ENCODE data around the gene ACOT9.
A peak's percentile ranks its signal among the peaks of the same experiment; 100 is the strongest.
"Not testable (repeated sequence)": the region's sequence is repeated elsewhere in the genome, so short reads cannot be mapped to it uniquely, and the experiment has no call there.

Gene ACOT9

DNA sequence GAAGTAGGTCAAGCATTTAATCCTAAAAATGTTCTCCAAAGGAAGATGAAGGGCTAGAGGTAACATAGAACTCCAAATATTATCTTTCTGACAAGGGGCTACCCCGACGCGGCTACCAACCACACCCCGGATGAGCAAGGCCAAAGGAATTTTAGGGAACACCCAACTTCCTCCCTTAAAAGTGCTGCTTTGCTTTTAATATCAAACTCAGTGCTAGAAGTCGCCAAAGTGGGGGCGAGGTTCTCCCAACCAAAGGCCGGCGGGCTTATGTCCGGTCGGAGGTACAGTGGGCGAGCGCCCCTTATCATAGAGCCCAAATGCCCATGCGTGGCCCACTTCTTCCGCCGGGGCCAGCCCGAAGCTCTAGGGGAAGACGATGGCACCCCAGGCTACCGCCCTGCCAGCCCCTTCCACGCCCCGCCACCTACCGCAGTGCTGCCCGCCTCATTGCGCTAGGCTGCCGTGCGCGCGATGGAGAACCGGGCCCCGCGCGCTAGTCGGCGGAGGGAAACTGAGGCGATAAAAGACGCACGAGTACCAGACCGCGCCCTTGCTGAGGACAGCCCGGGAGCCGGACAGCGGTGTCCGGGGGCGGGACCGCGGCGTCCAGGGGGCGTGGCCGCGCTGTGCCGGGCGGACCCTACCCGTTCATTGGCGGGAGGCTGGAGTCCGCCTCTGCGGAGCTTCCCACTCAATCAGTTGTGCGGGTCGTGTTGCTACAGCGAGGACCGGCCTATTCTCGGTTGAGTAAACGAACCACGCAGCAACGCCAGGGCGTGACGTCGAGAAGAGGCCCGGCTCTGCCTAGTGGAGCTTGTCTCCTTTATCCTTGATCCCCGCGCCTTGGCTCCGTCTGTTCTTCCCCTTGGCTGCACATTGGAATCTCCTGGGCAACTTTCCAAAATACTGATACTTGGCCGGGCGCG lies at the start of gene ACOT9:
TSS of gene ACOT9 (minus strand) at position 580 of the 926 bp plus-strand sequence. CDS start at position 448, 132 bp downstream.
- FAIRE-seq = no peak

DNA sequence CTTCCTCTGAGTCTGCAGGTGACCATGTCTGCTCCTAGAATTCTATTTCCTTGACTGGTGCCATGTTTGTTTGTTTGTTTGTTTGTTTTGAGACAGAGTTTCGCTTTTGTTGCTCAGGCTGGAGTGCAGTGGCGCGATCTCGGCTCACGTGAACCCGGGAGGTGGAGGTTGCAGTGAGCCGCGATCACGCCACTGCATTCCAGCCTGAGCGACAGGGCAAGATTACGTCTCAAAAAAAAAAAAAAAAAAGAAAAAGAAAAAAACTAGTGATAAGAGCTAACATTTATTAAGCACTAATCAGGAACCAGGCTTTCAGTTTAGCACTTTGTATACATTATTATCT lies 47.0 kb upstream of the ACOT9 start:
- no peak for FAIRE-seq

DNA sequence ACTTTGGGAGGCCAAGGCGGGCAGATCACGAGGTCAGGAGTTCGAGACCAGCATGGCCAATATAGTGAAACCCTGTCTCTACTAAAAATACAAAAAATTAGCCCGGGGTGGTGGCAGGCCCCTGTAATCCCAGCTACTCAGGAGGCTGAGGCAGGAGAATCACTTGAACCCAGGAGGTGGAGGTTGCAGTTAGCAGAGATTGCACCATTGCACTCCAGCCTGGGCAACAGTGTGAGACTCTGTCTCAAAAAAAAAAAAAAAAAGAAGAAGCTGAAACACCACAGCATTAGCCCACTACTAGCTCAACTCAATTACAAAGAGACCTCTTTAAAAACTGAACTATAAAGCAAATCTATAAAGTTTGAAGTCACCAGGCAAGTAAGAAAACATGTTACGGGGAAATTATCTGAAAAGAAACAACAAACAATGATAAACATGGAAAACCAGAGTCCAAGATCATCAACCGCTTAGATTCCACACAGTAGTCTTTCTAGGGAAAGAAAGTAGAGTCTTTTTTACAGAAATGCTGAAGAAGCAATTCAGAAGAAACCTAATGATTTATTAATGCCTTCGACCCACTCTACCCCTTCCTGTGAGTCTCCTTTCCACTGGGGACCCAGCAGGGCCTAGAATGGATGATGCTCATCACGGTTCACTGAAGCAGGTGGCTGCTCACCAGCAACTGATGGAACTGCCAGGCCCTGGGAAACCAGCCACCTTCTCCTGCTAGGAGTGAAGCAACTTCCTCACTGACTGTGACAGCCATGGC lies 46.5 kb upstream of the ACOT9 start:
- FAIRE-seq = no peak

DNA sequence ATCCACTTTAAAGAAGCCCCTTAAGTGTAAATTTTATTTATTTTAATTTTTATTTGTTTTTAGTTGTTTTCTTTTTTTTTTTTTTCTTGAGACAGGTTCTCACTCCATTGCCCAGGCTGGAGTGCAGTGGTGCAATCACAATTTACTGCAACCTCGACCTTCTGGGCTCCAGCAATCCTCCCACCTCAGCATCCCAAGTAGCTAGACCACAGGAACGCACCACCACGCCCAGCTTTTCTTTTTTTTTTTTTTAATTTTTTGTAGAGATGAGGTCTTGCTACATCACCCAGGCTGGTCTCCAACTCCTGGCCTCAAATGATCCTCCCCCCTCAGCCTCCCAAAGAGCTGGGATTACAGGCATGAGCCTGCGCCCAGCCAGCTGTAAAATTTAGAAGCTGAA lies 45.9 kb upstream of the ACOT9 start:
- peak; percentile 60 for FAIRE-seq

DNA sequence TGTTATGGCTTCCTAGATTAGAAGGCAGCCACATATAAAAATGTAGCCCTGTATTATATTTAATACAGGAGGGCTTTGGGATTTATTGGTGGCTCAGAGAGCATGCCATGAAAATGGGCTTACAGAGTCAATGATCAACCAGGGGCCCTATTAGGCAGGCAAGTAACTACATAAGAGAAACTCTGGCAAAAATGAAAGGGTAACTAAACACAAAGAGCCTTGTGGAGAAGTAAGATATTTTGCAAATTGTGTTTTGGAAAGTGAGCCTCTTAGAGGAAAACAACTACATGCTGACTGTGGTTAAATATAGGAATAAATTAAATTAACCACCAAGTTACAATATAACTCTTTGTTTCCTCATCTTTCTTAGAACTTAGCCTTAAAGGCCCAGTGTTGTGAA lies 45.4 kb upstream of the ACOT9 start:
- FAIRE-seq = no peak

- FAIRE-seq = no peak
Observed at GRCh38 chrX:23787745-23788118, 44.7 kb upstream of the ACOT9 start.

DNA sequence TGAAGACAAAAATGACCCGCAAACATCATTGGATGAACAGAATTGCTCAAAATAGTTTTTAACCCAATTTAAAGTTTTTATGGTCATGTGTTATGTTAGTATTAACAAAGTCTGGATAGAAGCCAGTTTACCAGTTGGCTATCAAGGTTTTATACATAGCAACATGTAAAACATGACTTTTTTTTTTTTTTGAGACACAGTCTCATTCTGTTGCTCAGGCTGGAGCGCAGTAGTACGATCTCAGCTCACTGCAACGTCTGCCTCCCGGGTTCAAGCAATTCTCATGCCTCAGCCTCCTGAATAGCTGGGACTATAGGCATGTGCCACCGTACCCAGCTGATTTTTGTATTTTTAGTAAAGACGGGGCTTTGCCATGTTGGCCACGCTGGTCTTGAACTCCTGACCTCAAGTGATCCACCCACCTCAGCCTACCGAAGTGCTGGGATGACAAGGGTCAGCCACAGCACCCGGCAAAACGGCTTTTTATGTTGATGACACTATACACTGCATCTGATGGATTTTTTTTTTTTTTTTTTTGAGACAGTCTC lies 43.3 kb upstream of the ACOT9 start:
- FAIRE-seq = no peak

- FAIRE-seq = no peak
Observed at GRCh38 chrX:23785580-23785979, 42.5 kb upstream of the ACOT9 start.

GRCh38 chrX:23784470-23785331 lies 41.6 kb upstream of the ACOT9 start:
- FAIRE-seq = no peak

DNA sequence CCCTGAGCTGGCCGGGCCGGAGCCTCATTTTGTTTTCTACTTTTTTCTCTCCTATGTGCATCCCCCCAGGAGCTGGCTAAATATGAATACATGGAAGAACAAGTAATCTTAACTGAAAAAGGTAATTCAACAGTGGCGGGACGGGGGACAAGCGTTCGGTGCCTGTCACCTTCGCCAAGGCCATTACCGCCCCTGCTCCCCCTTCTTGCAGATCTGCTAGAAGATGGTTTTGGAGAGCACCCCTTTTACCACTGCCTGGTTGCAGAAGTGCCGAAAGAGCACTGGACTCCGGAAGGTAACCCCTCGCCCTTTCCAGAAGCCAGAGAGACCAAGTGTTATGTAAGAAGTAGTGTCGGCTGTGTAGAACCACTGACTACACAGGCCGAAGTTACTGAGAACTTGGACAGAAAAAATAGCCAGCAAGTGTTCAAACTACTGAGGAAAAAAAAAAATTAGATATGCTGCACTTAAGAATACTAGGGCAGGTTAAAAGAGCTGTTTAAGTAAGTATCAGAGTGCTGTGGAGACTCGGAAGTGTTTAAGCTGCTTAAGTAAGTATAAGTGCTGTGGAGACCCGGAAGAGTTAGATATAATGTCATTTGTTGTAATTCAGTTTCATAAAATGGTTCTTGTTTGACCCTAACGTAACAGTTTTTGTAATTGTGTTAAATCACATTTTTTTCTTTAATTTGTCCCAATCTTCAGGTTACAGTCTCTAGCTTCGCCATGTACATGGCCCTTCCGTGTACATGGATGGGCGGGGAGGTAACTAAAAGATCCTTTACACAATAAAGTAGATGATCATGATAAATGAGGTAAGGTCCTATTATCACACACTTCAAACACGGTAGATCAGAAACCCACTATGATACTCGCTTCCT lies 40.8 kb upstream of the ACOT9 start:
- FAIRE-seq = no peak

DNA sequence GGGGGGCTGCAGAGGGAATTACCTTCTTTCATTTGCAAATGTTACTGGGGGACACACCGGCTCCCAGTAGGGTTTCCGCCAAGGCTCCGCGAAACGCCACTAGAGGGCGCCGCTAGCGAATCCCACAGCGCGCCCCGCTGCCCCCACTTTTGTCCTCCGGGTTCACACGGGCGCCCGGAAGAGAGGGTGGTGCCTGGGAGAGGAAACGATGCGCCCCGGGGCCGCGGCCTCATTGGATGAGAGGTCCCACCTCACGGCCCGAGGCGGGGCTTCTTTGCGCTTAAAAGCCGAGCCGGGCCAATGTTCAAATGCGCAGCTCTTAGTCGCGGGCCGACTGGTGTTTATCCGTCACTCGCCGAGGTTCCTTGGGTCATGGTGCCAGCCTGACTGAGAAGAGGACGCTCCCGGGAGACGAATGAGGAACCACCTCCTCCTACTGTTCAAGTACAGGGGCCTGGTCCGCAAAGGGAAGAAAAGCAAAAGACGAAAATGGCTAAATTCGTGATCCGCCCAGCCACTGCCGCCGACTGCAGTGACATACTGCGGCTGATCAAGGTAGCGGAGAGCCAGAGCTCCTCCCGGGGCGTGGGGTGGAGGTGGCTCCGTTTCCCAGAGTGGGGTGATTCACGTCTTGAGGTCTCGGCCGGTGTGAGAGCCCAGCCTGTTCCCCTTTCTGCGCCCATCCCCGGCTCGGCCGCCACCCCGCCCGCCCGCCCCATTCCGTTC lies 40.0 kb upstream of the ACOT9 start, which contains the start of gene SAT1:
TSS of gene SAT1 (plus strand) at position 311 of the 726 bp plus-strand sequence. CDS start at position 490, 179 bp downstream.
- peak; percentile 29 for FAIRE-seq

DNA sequence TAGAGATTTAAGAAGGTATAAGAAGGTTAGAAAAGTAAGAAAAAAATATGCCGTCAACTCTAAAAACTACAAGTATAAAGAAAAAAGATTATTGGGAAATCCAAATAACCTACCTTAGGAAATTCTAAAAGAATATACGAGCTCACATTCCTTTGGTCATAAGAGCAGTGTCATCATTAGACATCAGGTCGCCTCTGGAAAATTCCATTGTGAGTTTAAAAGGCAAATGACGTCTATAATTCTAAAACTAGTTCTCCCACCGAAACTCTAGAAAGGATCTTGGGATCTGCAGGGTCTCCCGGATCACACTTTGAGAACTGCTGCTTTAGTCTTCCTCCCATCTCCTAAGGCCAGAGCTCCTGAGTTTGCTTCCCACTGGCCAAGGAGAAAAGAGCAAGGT lies 39.4 kb upstream of the ACOT9 start:
- no peak for FAIRE-seq

- no peak for FAIRE-seq
Observed at GRCh38 chrX:23779025-23779424, 35.9 kb upstream of the ACOT9 start.

DNA sequence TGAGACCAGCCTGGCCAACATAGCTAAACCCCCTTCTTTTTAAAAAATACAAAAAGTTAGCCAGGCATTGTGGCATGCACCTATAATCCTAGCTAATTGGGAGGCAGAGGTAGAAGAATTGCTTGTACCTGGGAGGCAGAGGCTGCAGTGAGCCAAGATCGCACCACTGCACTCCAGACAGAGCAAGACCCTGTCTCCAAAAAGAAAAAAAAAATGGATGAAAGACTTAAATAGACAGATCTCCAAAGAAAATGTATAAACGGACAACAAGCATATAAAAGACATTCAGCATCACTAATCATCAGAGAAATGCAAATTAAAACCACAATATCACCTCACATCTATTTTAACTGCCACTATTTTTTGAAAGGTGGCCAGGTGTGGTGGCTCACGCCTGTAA lies 33.3 kb upstream of the ACOT9 start:
- FAIRE-seq = no peak

DNA sequence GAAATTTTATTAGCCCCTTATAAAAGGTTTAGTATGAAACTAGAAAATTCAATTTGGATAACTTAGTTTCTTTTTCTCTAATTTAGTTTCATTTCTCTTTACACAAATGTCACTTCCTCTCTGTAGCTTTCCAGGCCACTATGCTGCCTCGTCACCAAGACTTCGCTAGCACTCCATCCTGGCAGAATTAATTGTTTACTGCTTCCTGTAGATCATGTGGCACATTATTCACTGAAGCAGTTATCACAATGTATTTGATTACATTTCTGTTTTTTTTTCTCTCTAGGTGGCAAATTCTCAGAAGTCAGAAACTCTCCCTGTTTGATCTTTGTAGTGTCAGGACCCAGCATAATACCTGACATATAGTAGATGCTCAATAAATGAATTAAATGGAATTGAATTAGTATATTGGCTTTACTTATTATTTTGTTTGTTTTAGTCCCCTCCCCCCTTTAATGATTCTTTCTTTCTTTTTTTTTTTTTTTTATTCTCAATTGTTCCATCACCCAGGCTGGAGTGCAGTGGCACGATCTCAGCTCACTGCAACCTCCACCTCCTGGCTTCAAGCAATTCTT lies 30.6 kb upstream of the ACOT9 start:
- no peak for FAIRE-seq

DNA sequence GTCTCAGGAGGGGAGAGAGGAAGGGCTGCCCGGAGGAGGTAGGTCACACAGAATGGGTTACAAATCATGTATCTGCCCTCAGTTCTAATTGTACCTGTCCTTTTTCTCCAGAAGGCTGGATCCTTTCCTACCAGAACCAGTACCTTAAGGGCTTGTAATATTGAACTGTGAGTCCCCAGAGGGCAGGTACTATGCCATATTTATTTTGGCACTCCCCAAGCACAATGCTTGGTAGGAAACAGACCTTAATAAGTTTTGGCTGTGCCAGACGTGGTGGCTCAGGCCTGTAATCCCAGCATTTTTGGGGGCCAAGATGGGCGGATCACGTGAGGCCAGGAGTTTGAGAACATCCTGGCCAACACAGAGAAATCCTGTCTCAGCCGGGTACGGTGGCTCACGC lies 28.0 kb upstream of the ACOT9 start:
- FAIRE-seq = not testable (repeated sequence)

- no peak for FAIRE-seq
Observed at GRCh38 chrX:23770142-23770541, 27.1 kb upstream of the ACOT9 start.

DNA sequence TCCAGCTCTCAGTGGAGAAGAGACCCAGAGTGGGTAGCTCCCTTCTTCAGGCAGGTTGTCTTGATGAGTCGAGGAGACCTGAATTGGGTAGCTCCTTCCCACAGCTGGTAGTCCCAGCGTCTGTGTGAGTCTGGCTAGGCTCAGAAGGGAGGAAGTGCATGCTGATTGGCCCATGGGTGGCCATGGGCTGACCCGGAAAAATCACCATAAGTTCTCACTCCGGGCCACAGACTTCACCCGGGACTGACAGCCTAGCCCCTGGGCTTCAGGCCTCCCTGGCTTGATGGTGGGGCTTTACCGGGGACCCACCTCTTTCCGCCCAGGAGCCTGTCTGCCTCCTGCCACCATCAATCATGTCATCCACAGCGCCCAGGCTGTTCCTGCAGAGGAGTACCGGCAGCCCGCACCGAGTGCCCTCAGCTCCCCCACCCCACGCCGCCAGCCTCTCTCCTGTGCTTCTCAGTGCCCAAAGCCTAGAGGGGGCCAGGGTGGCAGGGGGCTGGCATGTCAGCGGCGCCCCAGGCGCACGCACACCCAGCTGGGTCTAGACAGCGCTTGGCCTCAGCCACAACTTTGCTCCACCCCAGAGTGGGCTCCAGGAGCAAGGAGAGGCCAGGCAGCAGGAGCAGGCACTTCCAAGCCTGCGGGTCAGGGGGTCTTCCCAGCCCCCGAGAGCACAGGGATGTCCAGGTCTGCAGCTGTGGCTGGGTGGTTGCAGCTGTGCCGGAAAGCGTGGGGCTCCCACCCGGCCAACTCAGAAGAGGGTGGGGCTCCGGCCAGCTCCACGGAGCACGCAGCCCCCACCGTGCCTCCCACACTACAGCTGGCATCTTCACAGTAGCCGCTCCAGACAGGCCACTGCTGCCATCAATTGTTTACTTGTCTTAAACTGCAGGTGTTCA lies 23.8 kb upstream of the ACOT9 start:
- no peak for FAIRE-seq

DNA sequence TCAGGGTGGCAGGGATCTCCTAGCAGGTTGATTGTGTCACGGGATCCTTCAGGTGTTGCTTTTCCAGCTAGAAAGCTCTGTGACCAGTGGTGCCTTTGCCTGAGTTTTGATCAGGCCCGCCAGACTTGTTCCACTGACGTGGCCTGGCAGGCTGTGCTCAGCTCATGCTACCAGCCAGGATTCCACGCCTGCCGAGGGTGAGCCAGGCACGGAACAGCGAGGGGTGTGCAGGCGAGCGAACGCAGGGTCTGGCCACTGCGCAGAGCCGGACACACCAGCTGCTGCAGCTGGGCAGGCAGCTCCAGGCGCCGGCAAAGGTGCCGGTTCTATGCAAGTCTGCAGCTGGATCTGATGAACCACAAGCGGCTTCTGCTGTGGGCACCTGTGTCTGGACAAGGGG lies 22.8 kb upstream of the ACOT9 start:
- FAIRE-seq = no peak

All from endometrium (tissue), 2 donors.